ENCODE data around the gene PMM2. TPM values are rescaled to one million over a fixed set of nuclear protein-coding genes. Genes with fewer than 3 reads are reported as not detected.

Gene PMM2
- total RNA-seq, 1 donor: 53.5 TPM

GRCh38 chr16:8894736-8895334 is 97.2 kb downstream of the PMM2 start:
- DNase-seq (ENCODE audit: low read depth): no peak
- TF ChIP-seq CTCF (IDR thresholded peaks at IDR 0.05; ENCODE audit: insufficient read depth, low read depth, low read length): no peak

GRCh38 chr16:8898660-8899318 is 101.2 kb downstream of the PMM2 start:
- no peak for DNase-seq (ENCODE audit: low read depth)
- TF ChIP-seq CTCF (IDR thresholded peaks at IDR 0.05; ENCODE audit: insufficient read depth, low read depth, low read length): no peak
- no peak overlapping the region for H3K4me3 ChIP-seq (ENCODE audit: low read depth, low read length)

More at GRCh38 chr16:8894736-8895334, 97.2 kb downstream of the PMM2 start:
- no peak overlapping the region for H3K4me3 ChIP-seq (ENCODE audit: low read depth, low read length)

Other genes with a start within 250 kb of the PMM2 start
- not detected in 2 replicates for gene TMEM114, start 207.3 kb upstream of the PMM2 start, total RNA-seq
- gene METTL22, start 176.1 kb upstream of the PMM2 start, total RNA-seq: 22.5 and 33.5 TPM in 2 replicates
- gene ABAT, start 123.2 kb upstream of the PMM2 start, total RNA-seq: 0.97 and 3.5 TPM in 2 replicates
- 3.2 and 5.2 TPM in 2 replicates for gene TMEM186, start 200 bp upstream of the PMM2 start, total RNA-seq
- 165 and 189 TPM in 2 replicates for gene CARHSP1, start 71.2 kb downstream of the PMM2 start, total RNA-seq
- not detected in 2 replicates for gene LITAFD, start 84.5 kb downstream of the PMM2 start, total RNA-seq
- gene USP7, start 166.1 kb downstream of the PMM2 start, total RNA-seq: 48.6 and 54.4 TPM in 2 replicates

All from fibroblast of villous mesenchyme (primary cell).